Measurements from ENCODE around the gene DYRK1A.

Gene DYRK1A

DNA sequence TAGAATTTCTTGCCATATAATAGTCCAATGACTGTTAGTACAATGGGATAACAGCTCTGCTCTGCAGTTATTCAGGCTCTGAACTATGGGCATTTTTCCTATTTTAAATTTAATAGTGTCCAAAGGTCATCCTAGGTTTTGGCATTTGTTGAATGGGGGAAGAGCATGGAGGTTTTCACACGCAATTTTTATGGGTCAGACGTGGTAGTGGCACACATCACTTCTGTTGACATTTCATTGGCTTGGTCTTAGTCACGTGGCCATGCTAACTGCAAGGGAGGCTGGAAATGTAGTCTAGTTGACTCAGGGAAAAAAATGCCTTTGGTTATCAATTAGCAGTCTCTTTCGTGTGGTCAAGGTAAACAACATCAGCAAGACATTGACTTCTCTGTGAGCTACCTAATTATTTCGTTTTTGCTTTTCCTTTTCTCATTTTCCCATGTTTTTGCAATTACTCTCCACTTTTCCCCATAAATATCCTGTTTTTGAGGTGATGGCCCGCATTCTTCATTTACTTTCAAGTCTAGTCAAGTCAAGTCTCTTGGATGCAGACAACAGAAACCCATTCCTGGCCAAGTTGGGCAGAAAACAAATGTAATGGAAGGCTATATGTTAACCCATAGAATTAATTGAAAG lies 82.8 kb downstream of the DYRK1A start:
- H3K4me3 Mint-ChIP-seq, result no peak overlapping the region
- H3K36me3 Mint-ChIP-seq (ENCODE audit: low read depth), result peaks cover 18% of the 10 kb centered on the region
- TF ChIP-seq, protein P1, sequence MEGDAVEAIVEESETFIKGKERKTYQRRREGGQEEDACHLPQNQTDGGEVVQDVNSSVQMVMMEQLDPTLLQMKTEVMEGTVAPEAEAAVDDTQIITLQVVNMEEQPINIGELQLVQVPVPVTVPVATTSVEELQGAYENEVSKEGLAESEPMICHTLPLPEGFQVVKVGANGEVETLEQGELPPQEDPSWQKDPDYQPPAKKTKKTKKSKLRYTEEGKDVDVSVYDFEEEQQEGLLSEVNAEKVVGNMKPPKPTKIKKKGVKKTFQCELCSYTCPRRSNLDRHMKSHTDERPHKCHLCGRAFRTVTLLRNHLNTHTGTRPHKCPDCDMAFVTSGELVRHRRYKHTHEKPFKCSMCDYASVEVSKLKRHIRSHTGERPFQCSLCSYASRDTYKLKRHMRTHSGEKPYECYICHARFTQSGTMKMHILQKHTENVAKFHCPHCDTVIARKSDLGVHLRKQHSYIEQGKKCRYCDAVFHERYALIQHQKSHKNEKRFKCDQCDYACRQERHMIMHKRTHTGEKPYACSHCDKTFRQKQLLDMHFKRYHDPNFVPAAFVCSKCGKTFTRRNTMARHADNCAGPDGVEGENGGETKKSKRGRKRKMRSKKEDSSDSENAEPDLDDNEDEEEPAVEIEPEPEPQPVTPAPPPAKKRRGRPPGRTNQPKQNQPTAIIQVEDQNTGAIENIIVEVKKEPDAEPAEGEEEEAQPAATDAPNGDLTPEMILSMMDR (IDR thresholded peaks at IDR 0.05; ENCODE audit: unreplicated experiment in 3 of 3), result no peak
- H3K4me1 Mint-ChIP-seq, result peaks cover 71% of the 10 kb centered on the region
- no peaks in the 10 kb centered on the region for H3K27me3 Mint-ChIP-seq (ENCODE audit: low read depth)
- no peak overlapping the region for H3K27ac Mint-ChIP-seq
- H3K9me3 Mint-ChIP-seq, result no peaks in the 10 kb centered on the region

DNA sequence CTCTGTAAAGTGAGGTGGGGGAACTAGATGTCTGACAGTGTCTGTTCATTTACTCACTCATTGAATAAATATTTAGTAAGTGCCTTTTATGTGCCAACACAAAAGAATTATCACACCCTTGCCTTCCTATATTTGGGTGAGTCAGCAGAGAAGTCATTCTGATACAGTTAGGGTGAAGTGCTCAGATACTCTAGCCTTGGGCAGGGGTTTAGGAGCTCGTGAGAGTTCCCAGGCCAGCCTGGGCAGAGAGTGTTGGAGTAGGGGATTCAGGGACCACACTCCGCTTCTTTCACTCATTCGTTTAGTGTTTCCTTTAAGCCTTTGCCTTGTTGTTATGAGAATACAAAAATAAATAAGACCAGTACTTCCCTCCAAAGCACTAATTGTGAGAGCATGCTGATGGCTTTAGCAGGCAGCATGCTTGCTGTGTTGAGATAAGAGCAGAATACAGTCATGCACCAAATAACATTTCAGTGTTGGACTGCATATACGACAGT lies 83.9 kb downstream of the DYRK1A start:
- no peaks in the 10 kb centered on the region for H3K27me3 Mint-ChIP-seq (ENCODE audit: low read depth)
- no peak overlapping the region for H3K4me3 Mint-ChIP-seq
- TF ChIP-seq, protein P1 (IDR thresholded peaks at IDR 0.05; ENCODE audit: unreplicated experiment in 3 of 3), result no peak
- H3K9me3 Mint-ChIP-seq, result no peaks in the 10 kb centered on the region
- H3K4me1 Mint-ChIP-seq, result peaks cover 70% of the 10 kb centered on the region
- H3K36me3 Mint-ChIP-seq (ENCODE audit: low read depth), result peaks cover 18% of the 10 kb centered on the region
- peak overlapping the region in 1 of 3 experiments; percentile 41 for H3K27ac Mint-ChIP-seq

DNA sequence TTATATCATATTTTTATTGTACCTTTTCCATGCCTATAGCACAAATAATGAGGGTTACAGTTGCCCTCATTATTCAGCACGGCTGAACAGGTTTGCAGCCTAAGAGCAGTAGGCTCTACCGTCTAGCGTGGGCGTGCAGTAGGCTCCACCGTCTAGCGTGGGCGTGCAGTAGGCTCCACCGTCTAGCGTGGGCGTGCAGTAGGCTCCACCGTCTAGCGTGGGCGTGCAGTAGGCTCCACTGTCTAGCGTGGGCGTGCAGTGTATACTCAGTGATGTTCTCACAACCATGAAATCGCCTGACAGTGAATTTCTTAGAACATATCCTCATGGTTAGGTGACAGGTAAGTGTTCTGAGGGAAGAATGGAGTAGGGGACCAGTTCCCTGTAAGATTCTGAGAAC lies 84.9 kb downstream of the DYRK1A start:
- no peaks in the 10 kb centered on the region for H3K27me3 Mint-ChIP-seq (ENCODE audit: low read depth)
- H3K27ac Mint-ChIP-seq, result peak overlapping the region; percentile 18 to 90 (median 19)
- no peaks in the 10 kb centered on the region for H3K9me3 Mint-ChIP-seq

DNA sequence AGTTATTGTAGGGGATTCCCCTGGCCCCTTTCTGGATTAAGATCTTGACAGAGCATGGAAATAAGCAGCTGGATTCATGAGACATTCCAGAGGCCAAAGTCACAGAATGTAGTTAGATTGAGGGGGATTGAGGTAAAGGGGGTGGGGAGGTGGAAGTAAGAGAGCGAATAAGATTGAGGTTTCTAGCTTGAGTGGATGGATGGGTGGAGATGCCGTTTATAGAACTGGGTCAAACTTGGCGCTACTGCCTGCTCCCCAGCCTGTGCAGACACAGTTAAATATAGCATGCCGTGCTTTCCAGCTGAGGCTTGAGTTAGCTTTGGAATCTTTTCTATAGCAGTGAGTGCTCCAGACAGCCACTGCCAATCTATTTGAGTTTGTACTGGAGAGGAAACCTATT lies 85.7 kb downstream of the DYRK1A start:
- Mint-ChIP-seq H3K36me3 (ENCODE audit: low read depth) (peaks cover 18% of the 10 kb centered on the region), H3K27ac (peak overlapping the region; percentile 18 to 90 (median 19)), H3K9me3 (no peaks in the 10 kb centered on the region), H3K27me3 (ENCODE audit: low read depth) (no peaks in the 10 kb centered on the region), H3K4me3 (peak overlapping the region in 2 of 3 experiments; percentile 7 to 26), H3K4me1 (peaks cover 75% of the 10 kb centered on the region)
- TF ChIP-seq, protein P1 (IDR thresholded peaks at IDR 0.05; ENCODE audit: unreplicated experiment in 3 of 3), result no peak

More for the DNA sequence above, 84.9 kb downstream of the DYRK1A start:
- Mint-ChIP-seq H3K4me1 (peaks cover 75% of the 10 kb centered on the region), H3K4me3 (no peak overlapping the region), H3K36me3 (ENCODE audit: low read depth) (peaks cover 18% of the 10 kb centered on the region)
- TF ChIP-seq, protein P1 (IDR thresholded peaks at IDR 0.05; ENCODE audit: unreplicated experiment in 3 of 3), result no peak

DNA sequence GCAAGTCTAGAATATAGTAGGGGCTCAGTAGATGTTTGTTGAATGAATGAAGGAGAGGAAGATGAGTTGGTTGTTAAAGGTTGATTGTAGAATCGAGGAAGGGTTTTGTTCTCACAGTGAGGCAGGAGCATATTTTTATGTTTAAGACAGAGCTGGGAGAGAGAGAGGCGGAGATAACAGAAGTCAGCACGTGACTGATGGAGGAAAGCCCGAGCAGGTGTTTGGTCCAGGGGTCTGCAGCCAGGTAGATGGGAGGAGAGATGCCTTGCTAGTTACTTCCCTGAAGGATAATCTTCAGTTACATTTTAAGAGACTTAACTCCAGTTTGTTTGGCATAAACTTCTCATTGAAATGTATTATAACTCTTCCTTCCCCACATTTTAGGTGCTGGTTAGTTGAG lies 86.8 kb downstream of the DYRK1A start:
- TF ChIP-seq, protein P1 (IDR thresholded peaks at IDR 0.05; ENCODE audit: unreplicated experiment in 3 of 3), result no peak
- H3K4me1 Mint-ChIP-seq, result peaks cover 80% of the 10 kb centered on the region
- peak overlapping the region in 2 of 3 experiments; percentile 6 for H3K27ac Mint-ChIP-seq
- peaks cover 18% of the 10 kb centered on the region for H3K36me3 Mint-ChIP-seq (ENCODE audit: low read depth)
- no peaks in the 10 kb centered on the region for H3K9me3 Mint-ChIP-seq
- no peaks in the 10 kb centered on the region for H3K27me3 Mint-ChIP-seq (ENCODE audit: low read depth)
- H3K4me3 Mint-ChIP-seq, result no peak overlapping the region

All from nephron (organoid).